Frontal cortex (tissue), 4 donors: ENCODE results near the gene WNT9B. TPM values are rescaled to one million over a fixed set of nuclear protein-coding genes. Genes with fewer than 3 reads are reported as not detected.

Source experiments
- DNase-seq, 2 donors: peaks; one replicate each; pipeline ENCODE4 v3.0.0; 2012; ENCODE audit warnings: low spot score in 2 of 2
- FAIRE-seq: peaks from 2 replicates; lab custom pipeline; 2012; peaks lifted over from hg19 to GRCh38; lab: Jason Lieb, UNC
- small RNA-seq: library from RNA; depleted of rRNA; stranded (forward); fragments of <200 nt; gene quantifications from one replicate; pipeline ENCODE3, GENCODE V24; 2014
- total RNA-seq: library from RNA; depleted of rRNA; stranded (reverse); fragments of >200 nt; gene quantifications from one replicate; pipeline ENCODE4 v1.2.3, GENCODE V29; 2014
- donor health status: control.
- donor health status: control.
- donor health status: control.

WNT9B gene
- total RNA-seq, 1 donor from 2014 or later, result not detected

DNA sequence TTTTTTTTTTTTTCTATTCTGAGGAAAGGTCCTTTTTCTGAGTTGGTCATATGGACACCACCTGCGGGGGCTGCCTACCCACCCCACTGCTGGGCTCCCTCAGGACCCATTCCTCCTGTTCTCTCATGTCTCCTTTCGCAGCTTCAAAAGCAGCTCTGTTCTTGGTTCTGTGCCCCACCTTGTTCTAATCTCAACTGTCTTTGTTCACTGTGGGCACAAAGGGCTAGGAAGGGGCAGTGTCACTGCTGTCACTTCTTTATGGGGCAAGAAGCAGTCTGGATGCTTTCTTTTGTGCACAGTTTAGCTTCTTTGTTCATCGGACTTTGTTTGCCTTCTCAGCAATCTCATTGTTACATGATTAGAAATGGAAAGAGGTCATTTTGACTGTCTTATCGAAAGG lies 78.7 kb downstream of the WNT9B start:
- FAIRE-seq, result no peak
- no peak for DNase-seq

DNA sequence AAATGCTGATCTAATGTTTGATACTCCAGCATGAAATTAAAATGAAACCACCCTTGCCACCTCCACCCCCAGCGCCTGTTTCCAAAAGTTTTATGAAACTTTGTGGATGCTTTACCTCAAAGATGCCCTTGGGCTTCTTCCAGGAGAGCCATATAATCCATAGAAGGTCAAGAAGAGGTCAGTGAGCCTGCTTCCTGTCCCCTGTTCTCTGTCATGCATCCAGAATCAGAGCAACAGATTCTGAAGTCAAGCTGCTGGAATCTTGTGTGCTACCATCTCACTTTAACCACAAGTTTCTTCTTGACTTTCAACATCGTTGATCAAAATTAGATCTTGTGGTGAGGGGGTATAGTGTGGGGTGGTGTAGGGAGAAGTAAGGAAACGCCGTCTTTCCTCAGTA lies 80.2 kb downstream of the WNT9B start:
- FAIRE-seq, result no peak
- DNase-seq, result no peak

DNA sequence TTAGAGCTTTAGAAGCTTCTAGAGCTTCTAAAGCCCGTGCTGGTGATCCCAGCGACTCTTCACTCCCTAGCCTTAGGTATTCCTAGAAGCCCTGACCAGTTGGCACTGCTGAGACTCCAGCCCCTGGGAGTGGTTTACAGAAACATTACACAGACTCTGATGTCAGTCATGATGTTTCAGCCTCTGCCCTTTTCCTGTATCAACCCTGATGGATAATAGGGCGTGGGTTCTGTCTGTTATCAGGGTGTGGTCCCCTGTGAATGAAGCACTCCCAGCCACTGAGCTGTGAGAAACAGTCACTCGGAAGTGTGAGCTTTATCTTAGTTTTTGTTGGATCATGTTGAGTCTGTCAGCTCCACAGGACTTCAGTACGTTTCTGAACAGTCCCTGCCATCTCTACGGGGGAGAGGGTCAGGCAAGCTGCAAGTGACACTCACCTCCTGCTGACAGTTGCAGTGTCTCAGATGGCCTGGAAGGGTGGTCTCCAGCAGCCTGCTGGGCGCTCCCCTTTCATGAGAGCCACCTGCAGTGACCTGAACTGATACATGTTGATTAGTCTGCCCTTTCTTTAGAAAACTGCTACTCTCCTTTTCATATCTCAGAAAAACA lies 84.4 kb downstream of the WNT9B start:
- DNase-seq (no peak), FAIRE-seq (no peak)

Small RNAs within 50 kb of the gene (small RNA-seq; reads per million reads assigned to genes)
- not detected for gene RNU6ATAC3P

Other genes with a start within 250 kb of the WNT9B start
- gene WNT3, start 32.9 kb upstream of the WNT9B start, total RNA-seq, result 6.1 TPM
- gene GOSR2, start 71.6 kb downstream of the WNT9B start, total RNA-seq, result 53.0 TPM
- 2.0 TPM for gene RPRML, start 127.7 kb downstream of the WNT9B start, total RNA-seq